K562 (cell line): ENCODE measurements around the gene LITAF.
"Not testable (repeated sequence)": the region's sequence is repeated elsewhere in the genome, so short reads cannot be mapped to it uniquely, and the experiment has no call there.

Source experiments
- CXXC5 ChIP-seq: fragments of 250-450 bp; sonication (Bioruptor Pico); IDR thresholded peaks from 2 replicates; pipeline ENCODE4 v1.8.0; 2022; ENCODE audit warnings: inconsistent platforms, mild to moderate bottlenecking, moderate library complexity
- RAD21 ChIP-seq, 2 experiments: fragments of 250-450 bp in 1 of 2; fragments of 450-650 bp in 1 of 2; sonication (Bioruptor Pico) in 1 of 2; formaldehyde crosslinking in 1 of 2; IDR thresholded peaks in 1 of 2; conservative IDR thresholded peaks in 1 of 2; 2 replicates each; pipeline versions ENCODE4 v1.4.0 to v1.8.0; 2020 to 2022; ENCODE audit warnings: mild to moderate bottlenecking in 2 of 2, moderate library complexity in 1 of 2
- TEAD2 ChIP-seq: fragments of 450-650 bp; IDR thresholded peaks from 2 replicates; pipeline ENCODE4 v1.6.1; 2016; ENCODE audit warnings: missing genetic modification characterization, control low read depth, missing compliant biosample characterization
- YY1 ChIP-seq, 3 experiments: IDR thresholded peaks; 2 replicates each; pipeline ENCODE4 v1.6.1; 2011; ENCODE audit warnings: low read length in 2 of 3, mild to moderate bottlenecking in 2 of 3, moderate library complexity in 2 of 3, borderline replicate concordance in 1 of 3, control low read depth in 1 of 3, low read depth in 1 of 3; ENCODE audit not compliant: insufficient read depth in 3 of 3, insufficient replicate concordance in 2 of 3, control insufficient read depth in 1 of 3, insufficient read length in 1 of 3; ENCODE audit errors: extremely low read depth in 1 of 3
- ZNF24 ChIP-seq: fragments of 450-650 bp; IDR thresholded peaks from 2 replicates; pipeline ENCODE4 v1.6.1; 2016
- ZNF354B ChIP-seq: fragments of 250-450 bp; sonication (Bioruptor Pico); IDR thresholded peaks from 2 replicates; pipeline ENCODE4 v1.4.0; 2020
- TF ChIP-seq, protein P1 (sequence below): sonication (generic); formaldehyde crosslinking; IDR thresholded peaks from 2 replicates; pipeline ENCODE4 v1.8.1; 2023; ENCODE audit warnings: mild to moderate bottlenecking, missing genetic modification reagents
- TF ChIP-seq, protein P2 (sequence below), 3 experiments: IDR thresholded peaks in 2 of 3; conservative IDR thresholded peaks in 1 of 3; 2 replicates each; pipeline ENCODE4 v1.5.1; 2011 to 2012; ENCODE audit warnings: low read length in 3 of 3, mild to moderate bottlenecking in 3 of 3, control low read depth in 2 of 3, improper control_type of control experiment in 1 of 3, inconsistent platforms in 1 of 3, low read depth in 1 of 3, mixed read lengths in 1 of 3, moderate library complexity in 1 of 3; ENCODE audit not compliant: insufficient read depth in 2 of 3

DNA sequence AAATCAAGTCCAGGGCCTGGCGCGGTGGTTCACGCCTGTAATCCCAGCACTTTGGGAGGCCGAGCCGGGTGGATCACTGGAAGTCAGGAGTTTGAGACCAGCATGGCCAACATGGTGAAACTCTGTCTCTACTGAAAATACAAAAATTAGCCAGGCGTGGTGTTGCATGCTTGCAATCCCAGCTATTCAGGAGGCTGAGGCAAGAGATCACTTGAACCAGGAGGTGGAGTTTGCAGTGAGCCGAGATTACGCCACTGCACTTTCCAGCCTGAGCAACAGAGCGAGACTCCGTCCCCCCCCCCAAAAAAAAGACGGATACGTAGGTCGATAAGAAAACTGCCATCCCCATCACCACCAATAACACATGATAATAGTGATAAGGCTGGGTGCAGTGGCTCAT lies 82.5 kb downstream of the LITAF start:
- not testable (repeated sequence) for TF ChIP-seq ZNF24; CXXC5 (CRISPR knock-in tag); RAD21 (CRISPR knock-in tag; conservative IDR thresholded peaks at IDR 0.05 in 1 of 2, IDR thresholded peaks at IDR 0.05 in 1 of 2); TEAD2 (tag); ZNF354B; YY1 (IDR thresholded peaks at IDR 0.05; ENCODE audit: borderline replicate concordance in 1 of 3, control insufficient read depth in 1 of 3, extremely low read depth in 1 of 3, insufficient read depth in 3 of 3, insufficient read length in 1 of 3, insufficient replicate concordance in 2 of 3, low read depth in 1 of 3, low read length in 2 of 3)
- TF ChIP-seq, protein P1, sequence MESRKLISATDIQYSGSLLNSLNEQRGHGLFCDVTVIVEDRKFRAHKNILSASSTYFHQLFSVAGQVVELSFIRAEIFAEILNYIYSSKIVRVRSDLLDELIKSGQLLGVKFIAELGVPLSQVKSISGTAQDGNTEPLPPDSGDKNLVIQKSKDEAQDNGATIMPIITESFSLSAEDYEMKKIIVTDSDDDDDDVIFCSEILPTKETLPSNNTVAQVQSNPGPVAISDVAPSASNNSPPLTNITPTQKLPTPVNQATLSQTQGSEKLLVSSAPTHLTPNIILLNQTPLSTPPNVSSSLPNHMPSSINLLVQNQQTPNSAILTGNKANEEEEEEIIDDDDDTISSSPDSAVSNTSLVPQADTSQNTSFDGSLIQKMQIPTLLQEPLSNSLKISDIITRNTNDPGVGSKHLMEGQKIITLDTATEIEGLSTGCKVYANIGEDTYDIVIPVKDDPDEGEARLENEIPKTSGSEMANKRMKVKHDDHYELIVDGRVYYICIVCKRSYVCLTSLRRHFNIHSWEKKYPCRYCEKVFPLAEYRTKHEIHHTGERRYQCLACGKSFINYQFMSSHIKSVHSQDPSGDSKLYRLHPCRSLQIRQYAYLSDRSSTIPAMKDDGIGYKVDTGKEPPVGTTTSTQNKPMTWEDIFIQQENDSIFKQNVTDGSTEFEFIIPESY (CRISPR knock-in tag): not testable (repeated sequence)
- TF ChIP-seq, protein P2, sequence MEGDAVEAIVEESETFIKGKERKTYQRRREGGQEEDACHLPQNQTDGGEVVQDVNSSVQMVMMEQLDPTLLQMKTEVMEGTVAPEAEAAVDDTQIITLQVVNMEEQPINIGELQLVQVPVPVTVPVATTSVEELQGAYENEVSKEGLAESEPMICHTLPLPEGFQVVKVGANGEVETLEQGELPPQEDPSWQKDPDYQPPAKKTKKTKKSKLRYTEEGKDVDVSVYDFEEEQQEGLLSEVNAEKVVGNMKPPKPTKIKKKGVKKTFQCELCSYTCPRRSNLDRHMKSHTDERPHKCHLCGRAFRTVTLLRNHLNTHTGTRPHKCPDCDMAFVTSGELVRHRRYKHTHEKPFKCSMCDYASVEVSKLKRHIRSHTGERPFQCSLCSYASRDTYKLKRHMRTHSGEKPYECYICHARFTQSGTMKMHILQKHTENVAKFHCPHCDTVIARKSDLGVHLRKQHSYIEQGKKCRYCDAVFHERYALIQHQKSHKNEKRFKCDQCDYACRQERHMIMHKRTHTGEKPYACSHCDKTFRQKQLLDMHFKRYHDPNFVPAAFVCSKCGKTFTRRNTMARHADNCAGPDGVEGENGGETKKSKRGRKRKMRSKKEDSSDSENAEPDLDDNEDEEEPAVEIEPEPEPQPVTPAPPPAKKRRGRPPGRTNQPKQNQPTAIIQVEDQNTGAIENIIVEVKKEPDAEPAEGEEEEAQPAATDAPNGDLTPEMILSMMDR (IDR thresholded peaks at IDR 0.05 in 2 of 3, conservative IDR thresholded peaks at IDR 0.05 in 1 of 3; ENCODE audit: insufficient read depth in 2 of 3, low read depth in 1 of 3, low read length in 3 of 3): not testable (repeated sequence)
